GM19043 (cell line): ENCODE measurements around the gene MICAL3.

Experiments used
- ATAC-seq: cut with Tn5 transposase; IDR thresholded peaks from one replicate; pipeline ENCODE4 v1.9.1; 2021; ENCODE audit warnings: low read depth; ENCODE audit not compliant: unreplicated experiment

The MICAL3 gene

DNA sequence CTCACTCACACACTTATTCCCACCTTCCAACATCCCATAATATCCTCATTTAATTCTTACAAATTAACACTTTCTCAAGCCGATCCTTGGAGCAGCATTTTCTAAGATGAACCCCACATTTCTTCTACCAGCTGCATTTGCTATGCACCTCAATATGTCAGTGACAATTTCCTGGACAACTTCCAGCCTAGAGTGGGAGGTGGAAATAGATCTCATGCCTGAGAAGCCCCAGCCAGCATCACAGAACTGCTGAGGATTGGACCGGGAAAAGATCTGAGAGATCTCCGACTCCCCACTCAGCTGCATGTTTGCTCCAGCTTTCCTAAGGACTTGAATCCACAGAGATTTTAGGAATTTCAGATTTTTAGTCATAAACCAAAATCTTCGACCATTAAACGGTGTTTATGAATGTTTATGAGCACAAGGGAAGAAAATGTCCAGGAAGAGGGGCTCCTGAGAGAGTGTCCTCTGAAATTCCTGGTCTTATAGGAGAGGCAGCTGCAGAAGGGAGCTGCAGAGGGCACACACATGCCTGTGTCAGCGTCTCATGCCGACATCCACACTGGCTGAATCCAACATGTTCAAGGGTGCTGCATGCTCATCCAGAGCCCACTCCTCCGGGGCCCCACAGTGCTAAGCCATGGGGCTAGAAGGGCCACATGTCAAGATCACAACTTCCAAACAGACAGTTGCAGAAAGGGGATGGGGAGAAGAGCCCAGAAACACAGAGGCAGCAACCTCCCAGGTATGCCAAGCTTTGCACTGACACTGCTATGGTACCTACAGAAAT is 68.6 kb downstream of the MICAL3 start:
- ATAC-seq = no peak

- ATAC-seq = no peak
Measured at GRCh38 chr22:17954860-17955587, 69.3 kb downstream of the MICAL3 start.

DNA sequence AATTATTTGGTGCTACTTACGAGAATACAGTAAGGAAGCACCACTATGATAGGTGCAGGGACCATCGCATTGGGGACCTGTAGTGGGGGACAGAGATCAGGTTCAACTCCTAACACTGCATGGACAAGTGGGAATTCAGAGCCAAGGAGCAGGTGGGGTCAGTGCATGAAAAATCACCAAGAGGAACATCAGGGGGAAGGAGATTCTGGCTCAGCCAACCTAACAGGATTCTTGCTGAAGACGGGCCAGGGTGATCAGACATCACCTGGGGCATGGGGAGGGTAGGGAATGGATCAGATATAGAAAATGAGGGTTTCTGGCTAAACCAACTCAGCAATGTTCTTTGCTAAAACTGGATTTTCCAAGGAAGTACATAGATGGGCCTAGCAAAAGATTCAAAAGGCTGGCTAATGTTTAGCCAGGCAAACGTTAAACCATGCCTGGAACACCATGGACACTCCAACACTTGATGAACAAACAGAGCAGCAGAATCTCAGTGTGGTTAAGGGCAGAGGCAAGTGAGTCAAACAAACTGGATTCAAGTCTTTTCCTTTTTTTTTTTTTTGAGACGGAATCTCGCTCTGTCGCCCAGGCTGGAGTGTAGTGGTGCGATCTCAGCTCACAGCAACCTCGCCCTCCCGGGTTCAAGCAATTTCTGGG is 70.0 kb downstream of the MICAL3 start:
- ATAC-seq = no peak

DNA sequence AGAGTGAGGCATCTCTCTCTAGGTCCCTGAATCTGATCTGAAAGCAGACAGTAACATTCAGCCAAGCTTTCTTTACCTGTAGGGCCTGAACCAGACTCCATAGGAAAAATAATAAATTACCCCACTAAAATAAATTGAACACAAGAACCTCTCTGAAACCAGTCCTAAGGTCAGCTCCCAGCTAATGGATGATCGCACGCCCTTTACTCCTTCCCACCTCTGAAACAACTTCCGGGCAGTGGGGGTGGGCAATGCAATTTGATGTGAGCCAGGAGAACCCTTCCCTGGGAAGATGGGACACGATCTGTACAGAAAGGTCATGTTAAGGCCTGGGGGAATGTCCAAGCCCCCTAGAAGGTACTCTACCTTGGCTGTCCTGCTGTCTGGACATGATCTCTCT is 71.2 kb downstream of the MICAL3 start:
- no peak for ATAC-seq

- no peak for ATAC-seq
Measured at GRCh38 chr22:17952273-17952801, 72.0 kb downstream of the MICAL3 start.

DNA sequence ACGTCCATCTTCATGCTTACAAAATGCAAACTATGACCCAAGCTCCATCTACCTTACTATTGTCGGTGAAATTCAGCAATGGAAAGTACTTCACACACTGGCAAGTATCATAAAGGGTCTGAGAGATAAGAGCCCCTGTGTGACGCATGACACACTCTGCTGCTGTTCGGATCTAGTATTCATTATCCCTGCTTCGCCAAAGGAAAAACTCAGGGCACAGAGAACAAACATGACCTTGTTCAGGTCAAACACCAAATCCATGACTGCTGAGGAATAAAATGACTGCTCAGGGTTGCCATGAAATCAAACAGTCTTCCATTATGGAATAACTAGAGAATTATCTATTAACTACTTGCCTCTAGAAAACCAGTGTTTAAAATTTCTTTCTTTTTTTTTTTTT is 73.0 kb downstream of the MICAL3 start:
- ATAC-seq = no peak

- no peak for ATAC-seq
Measured at GRCh38 chr22:17950651-17951214, 73.6 kb downstream of the MICAL3 start.

GRCh38 chr22:17949642-17950473 is 74.5 kb downstream of the MICAL3 start:
- ATAC-seq = no peak

DNA sequence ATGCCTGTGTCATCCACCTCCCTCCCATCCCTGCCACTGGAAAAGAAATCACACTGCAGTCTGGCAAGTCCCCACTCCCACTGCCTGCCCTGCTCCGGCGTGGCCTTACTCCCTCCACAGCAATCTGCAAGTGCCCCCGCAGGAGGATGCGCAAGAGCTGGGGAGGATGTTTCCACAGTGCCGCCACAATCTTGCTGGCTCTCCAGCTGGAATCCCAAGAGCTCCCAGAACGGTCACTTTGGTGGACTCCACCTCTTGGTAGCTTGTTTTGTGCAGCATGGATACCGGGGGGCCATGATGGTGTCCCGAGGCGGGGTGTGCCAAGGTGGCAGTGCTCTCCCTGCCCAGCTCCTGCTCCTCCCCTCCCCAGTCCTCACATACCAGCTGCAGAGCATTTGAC is 76.3 kb downstream of the MICAL3 start:
- no peak for ATAC-seq

DNA sequence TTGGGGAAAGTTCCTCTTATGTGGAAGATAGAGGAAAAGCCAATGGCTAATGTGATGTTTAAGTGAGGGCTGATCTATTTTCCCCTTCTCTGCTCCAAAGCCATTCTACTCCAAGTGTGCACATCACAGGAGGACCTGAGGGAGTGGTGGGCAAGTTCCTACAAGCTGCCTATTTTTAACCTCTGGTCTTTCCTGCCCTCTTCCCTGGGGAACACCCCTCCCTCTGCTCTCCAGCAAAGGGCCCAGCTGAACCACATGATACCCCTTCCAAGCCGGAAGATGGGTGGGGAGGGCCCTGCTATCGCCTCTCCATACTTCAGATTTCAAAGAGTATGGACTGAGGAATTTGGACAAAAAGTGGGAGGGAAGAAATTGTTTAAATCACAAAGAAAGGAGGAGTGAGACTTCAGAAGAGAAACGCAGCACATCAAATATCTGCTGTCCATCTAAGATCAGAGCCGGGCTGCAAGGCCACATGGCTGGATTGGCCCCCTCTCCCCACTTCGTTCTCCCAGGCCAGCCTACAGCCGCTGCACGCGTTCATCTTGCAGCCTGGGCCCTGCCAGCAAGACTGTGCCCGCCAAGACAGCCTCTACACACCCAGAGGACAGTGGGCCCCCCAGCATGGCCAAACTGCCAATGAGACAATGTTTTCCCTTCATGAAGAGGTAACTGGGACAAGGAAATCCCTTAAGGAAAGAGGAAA is 77.5 kb downstream of the MICAL3 start:
- no peak for ATAC-seq

DNA sequence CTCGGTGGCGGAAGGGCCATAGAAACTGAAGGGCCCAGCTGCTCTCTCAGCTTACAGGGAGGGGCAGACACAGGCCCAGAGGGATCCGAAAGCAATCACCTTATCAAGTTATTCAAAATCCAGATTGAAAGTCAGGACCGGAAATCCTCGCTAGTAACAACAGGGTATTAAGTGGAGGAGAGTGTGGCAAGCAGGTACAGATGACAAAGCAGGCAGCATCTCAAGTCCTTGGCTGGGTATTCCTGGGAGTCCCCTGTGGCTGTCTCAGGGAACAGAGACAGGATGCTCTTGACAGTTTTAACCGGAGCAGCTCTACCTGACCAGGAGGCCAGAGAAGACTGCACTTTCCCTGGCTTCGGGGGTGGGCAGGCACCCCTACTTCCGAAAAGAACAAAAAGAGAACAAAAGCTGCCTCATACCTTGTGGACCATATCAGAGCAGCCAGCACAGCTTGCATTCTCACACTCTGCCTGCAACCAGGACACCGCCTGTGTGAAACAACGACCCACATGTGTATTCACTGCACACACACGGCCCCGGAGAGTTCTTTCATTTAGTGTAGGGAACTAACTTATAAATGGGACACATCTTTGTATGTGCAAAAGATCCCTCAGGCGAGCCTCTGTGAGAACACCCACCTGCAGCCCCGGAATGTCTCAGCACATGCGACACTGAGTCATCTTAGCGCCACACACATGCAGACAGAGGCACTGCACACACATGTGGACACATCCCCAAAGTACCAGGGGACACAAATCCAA is 78.3 kb downstream of the MICAL3 start:
- ATAC-seq = no peak

- no peak for ATAC-seq
Measured at GRCh38 chr22:17945156-17945887, 79.0 kb downstream of the MICAL3 start.

GRCh38 chr22:17944256-17944655 is 80.1 kb downstream of the MICAL3 start:
- ATAC-seq = no peak

DNA sequence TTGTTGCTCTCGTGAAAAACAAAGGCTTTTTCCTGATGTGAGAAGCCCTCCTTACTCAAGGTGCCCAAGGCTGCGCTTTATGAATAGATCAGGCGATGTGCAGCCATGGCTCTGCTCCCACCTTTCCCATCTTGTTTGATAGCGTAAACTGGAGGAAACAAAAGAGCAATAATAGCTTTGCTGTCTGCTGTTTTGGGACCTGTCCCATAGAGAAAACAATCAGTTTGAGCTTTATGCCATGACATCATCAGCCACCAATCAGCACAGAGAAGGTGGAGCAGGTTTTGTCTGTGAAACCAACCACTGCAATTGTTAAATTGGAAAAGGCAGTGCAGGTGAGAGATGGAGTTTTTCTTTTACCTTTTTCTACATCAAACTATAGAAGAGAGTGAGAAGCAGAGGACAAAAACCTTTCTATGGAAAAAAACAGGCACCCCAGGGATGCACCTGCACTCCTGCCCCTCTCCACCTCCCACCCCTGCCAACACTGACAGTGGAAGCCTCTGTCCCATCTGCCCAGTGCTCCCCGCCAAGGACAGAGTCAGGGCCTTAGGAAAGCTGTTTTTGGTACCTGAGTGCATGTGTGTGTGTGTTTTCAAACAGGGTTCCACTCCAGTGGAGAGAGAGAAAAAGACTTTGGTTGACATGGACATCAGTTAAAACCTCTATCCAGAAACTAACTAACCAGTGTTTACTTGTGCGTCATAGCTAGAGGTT is 80.7 kb downstream of the MICAL3 start:
- no peak for ATAC-seq

GRCh38 chr22:17942721-17943120 is 81.6 kb downstream of the MICAL3 start:
- no peak for ATAC-seq

- no peak for ATAC-seq
Measured at GRCh38 chr22:17941471-17942406, 82.6 kb downstream of the MICAL3 start.
